HG02981 (cell line): ENCODE data around the gene KCNQ1.

Experiments used
- ATAC-seq: cut with Tn5 transposase; IDR thresholded peaks from one replicate; pipeline ENCODE4 v1.9.1; 2021; ENCODE audit warnings: mild to moderate bottlenecking, moderate library complexity; ENCODE audit not compliant: unreplicated experiment

The KCNQ1 gene

DNA sequence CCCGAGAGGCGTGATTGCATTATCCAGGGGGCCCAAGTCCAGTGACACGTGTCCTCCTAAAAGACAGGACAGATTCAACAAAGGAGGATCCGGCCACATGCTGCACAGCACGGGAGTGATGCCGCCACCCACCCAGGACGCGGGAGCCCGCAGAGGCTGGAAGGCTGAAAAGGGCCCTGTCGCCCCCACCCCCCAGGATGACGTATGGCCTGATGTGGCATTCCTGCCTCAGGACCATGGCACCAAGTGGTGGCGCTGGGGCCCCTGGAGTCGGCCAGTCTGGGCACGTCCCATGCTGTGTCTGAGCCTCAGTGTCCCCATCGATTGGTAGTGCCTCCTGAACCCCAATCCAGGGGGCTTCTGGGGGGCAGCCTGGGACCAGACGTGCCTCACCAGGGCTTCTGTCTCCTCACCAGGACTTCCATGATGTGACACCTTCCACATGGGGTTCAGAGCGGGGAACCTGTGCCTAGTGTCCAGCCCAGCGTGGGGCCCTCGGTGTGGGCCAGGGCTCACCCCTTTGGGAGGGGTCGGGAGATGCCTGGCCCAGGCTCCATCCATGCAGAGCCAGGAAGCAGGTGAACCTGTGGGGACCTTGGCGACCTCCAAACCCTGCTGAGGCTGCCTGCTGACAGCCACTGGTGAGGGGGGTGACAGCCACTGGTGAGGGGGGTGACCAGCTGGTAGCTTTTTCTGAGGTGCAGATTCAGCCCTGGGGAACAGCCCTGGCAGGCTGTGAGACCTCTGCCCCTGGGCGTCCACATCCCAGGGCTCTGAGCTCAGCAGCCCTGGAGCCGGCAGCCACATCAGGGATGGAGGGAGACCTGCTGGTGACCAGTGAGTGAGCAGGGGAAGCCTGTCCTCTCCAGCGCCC, 75.3 kb downstream of the KCNQ1 start:
- ATAC-seq: no peak

DNA sequence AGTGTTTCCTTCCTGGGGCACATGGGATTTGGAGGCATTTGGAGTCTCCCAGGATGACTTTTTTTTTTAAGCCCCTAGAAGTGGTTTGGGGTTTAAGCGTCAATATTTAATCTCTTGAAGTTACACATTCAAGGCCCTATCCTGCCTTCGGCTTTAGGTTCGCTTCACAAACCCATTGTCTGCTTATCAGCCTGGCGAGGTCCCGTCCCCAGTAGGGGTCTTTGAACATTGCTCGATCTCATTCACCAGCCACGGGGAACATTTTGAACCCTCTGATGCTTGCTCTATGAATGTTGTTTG, 75.9 kb downstream of the KCNQ1 start:
- no peak for ATAC-seq

- ATAC-seq: no peak
Observed at GRCh38 chr11:2521081-2521732, 76.4 kb downstream of the KCNQ1 start.

- ATAC-seq: no peak
Observed at GRCh38 chr11:2521733-2522630, 77.2 kb downstream of the KCNQ1 start.

GRCh38 chr11:2522631-2523255, 77.9 kb downstream of the KCNQ1 start:
- ATAC-seq: no peak

DNA sequence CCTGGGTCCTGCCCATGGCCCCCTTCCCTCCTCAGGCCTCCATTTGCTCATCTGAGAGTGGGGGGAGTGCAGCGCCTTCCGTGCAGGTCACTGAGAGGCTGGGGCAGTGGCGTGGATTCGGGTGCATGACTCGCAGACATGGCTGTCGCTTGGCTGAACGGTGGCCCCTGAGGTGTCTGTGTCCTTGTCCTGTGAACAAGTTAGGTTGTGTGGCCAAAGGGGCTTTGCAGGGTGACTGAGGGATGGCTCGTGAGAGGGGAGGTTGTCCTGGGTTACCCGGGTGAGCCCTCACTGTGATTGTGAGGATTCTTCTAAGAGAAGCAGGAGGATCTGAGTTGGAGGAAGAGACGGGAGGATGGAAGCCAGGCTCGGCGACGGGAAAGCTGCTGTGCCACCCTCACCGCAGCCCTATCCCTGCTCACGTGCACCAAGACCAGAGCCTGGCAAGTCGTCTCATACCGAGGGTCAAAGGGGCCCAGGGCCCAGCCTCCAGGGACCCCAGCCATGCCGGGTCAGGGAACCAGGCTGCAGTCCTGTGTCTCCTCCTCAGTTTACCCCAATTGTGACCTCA, 79.1 kb downstream of the KCNQ1 start:
- no peak for ATAC-seq

DNA sequence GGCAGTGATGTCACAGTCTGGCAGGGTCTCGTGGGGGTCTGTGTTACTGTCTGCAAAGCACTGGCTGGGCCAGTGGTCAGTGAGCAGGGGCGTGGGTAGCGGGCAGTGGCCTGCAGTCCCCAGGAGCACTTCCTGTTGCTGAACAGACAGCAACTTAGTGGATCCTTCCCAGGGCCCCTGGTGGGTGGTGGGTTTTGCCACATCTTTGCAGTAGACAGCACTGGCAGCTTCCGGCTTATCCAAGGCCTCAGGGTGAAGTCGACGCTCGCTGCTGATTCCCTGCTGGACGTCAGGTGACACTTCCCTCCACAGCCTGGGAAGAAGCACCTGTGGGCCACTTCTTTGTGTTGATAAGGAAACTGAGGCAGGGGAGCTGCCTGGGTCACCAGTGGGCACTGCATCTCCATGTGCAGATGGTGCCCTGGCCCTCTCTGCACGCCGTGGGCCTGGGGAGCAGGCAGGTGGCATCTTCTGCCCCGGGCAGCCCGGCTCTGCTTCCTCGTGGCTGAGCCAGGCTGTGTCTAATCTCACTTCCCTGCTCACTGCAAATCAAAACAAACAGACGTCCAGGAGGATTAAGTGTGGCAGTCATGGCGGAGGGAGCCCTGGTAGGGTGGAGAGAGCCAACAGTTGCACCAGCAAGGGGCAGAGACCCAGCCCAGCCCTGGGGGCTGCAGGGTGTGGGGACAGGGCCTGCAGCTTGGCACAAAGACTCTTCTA, 79.8 kb downstream of the KCNQ1 start:
- no peak for ATAC-seq

DNA sequence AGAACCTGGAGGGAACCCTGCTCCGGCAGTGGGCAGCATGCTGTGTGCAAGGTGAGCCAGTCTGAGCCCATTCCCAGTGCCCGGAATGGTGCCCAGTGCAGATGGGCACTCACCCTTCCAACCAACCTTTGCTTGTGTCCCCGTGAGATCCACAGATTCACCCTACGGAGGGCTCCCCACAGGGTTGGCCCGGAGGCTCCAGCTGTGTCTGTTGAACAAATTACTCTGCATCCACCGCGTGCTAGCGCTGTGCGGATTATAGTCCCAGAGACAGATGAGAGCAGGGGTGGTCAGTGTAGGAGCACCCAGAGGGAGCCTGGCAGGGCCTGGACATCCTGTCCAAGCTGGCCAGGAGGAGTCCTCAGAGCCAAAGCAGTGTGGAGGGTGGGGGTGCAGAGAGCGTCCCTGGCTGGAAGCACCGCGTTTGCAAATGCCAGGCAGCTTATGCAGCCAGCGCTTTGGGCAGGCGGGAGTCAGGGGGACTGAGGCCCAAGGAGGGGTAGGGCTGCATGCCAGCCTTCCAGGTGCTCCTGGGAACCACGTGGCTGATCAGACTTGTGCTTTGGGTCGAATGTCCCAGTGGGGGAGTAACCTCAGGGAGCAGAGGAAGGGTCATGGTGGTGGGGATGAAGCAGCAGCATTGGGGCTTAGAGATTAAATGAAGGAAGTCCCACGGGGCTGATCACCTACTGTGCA, 80.5 kb downstream of the KCNQ1 start:
- ATAC-seq: no peak

DNA sequence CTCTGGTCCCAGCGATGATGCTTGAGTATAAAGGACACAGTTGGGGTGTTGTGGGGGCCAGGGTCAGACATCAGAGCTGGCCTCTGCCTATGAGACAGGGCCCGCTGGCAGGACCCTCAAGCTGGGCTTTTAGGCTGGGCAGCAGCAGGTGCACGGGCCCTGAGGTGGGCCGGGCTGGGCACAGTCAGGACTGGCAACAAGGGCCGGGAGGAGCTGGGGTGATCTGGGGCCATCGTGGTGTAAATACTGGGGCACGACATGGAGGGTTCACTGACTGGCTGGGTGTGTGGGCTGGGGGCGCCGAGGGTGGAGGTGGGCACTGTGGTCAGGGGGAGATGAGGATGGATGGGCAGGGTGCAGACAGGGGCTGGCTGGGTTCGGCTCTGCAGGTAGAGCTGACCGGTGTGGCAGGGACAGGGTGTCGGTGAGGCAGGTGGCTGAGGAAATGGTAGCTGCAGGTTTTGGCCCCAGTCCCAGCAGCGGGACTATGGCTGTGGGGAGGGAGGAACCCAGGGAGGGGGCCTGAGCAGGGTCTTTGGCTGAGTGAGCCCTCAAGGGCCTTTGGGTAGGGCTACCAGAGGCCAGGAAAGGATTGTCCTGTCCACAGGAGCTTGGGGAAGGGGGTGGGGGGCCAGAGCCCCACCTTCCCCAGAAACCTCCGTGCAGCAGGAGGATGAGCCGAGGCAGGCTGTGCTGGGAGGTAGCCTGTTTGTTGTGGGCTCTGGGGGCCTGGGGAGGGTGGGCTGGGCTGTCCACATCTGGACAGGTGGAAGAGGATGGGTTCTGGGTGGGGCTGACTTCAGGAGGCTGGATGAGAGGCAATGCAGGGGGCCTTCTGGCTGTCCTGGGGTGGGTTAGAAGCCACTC, 81.4 kb downstream of the KCNQ1 start:
- ATAC-seq: no peak

- peak; percentile 74 for ATAC-seq
Observed at GRCh38 chr11:2526808-2527381, 82.1 kb downstream of the KCNQ1 start.

DNA sequence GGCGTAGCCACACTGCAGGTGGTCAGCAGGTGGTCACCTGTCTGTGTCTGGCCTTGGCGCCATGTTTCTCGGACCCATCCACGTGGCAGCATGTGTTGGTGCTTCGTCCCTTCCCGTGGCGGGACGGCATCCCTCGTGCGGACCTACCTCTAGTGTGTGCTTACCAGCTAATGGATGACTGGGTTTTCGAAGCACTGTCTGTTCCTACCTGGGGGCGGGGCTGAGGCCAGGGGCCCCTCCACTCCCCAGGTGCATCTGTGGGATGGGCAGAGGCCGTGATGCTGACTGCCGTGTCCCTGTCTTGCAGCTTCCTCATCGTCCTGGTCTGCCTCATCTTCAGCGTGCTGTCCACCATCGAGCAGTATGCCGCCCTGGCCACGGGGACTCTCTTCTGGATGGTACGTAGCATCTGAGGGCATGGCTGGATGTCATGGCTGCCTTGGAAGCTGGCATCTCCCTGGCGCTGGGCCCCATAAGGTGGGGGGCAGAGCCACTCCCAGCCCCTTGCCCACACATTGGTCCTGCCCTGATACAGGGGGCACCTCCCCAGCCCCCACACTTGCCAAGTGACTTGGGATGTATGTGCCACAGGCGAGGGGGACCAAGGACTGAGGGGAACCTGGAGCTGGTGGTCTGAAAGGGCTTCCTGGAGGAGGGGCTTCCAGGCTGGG, 82.9 kb downstream of the KCNQ1 start:
- ATAC-seq: no peak

GRCh38 chr11:2528301-2529050, 83.7 kb downstream of the KCNQ1 start:
- ATAC-seq: no peak

DNA sequence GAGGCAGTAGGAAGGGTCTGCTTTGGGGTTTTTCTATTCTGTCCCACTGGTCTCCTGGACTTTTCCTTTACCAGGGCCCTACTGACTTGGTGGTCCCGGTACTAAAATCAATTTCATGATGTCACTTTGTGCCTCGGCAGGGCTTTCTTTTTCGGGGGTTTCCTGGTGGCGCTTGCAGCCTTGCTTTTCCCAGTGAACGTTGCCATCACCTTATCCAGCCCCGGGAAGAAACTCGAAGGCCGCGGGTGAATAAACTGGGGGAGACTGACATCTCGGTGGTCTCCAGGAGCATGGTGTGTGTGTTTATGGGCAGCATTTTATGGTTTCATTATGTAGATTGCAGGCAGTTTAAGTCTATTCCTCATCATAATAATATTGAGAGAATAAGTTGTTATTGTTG, 84.4 kb downstream of the KCNQ1 start:
- ATAC-seq: no peak

- no peak for ATAC-seq
Observed at GRCh38 chr11:2529636-2530035, 84.8 kb downstream of the KCNQ1 start.

DNA sequence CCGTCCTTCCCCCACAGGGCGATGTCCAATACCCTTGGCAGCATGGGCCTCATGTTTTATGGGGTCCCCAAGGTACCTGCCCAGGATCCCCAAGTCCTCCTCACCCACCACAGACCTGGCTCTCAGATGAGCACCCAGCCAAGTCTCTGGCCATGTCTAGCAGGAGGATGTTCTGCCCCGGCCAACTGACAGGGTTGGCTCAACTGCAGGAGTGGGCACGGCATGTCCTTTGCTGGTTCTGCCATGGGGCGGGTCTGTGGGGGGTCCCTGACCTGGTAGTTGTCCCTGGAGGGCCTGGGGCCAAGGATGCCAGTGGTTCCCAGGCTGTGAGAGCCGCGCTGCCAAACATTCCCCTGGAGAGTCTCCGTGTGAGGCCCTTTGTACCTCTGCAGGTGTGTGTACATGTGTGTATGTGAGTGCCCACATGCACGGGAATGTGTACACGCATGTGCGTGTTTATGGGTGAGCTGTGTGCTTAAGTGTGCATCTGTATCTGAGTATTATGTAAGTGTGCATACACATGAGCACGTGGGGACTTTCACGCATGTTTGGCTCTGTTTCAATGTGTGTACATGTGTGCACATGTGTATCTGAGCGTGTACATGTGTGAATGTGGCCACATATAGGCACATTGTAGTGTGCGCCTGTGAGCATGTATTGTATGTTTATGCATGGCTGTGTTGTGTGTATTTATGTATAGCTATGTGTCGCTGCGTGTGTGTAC, 85.5 kb downstream of the KCNQ1 start:
- ATAC-seq: no peak

GRCh38 chr11:2530855-2531200, 86.0 kb downstream of the KCNQ1 start:
- no peak for ATAC-seq
